SK-N-SH (cell line): ENCODE data around the gene IGFBP3.

Source experiments
- CHD2 ChIP-seq: fragments of 150-350 bp; IDR thresholded peaks from 2 replicates; pipeline ENCODE4 v1.6.1; 2018; ENCODE audit warnings: low read length; ENCODE audit not compliant: partially characterized antibody
- ELF1 ChIP-seq: IDR thresholded peaks from 2 replicates; pipeline ENCODE4 v1.4.0; 2012
- EZH2phosphoT487 ChIP-seq: fragments of 200-600 bp; sonication (generic); IDR thresholded peaks from 2 replicates; pipeline ENCODE4 v1.6.1; 2017; ENCODE audit warnings: low read depth, mixed run types, mild to moderate bottlenecking, antibody characterized with exemption, moderate library complexity, borderline replicate concordance
- NFIC ChIP-seq: IDR thresholded peaks from 2 replicates; pipeline ENCODE4 v1.4.0; 2012; ENCODE audit warnings: borderline replicate concordance
- NRF1 ChIP-seq: IDR thresholded peaks from 2 replicates; pipeline ENCODE4 v1.6.1; 2012; ENCODE audit warnings: low read depth, mild to moderate bottlenecking, low read length
- POLR2AphosphoS5 ChIP-seq: IDR thresholded peaks from 2 replicates; pipeline ENCODE4 v1.6.1; 2012; ENCODE audit warnings: low read depth, low read length
- RCOR1 ChIP-seq: fragments of 150-350 bp; IDR thresholded peaks from 2 replicates; pipeline ENCODE4 v1.6.1; 2017; ENCODE audit warnings: antibody characterized with exemption, low read length
- RFX5 ChIP-seq: IDR thresholded peaks from 2 replicates; pipeline ENCODE4 v1.6.1; 2012; ENCODE audit warnings: mild to moderate bottlenecking, improper control_type of control experiment, low read length
- SMC3 ChIP-seq: IDR thresholded peaks from 2 replicates; pipeline ENCODE4 v1.6.1; 2012; ENCODE audit warnings: low read depth, low read length, improper control_type of control experiment
- TF ChIP-seq, protein P1 (sequence below): fragments of 150-350 bp; IDR thresholded peaks from 2 replicates; pipeline ENCODE4 v1.6.1; 2017; ENCODE audit warnings: antibody characterized with exemption, low read length, low read depth, borderline replicate concordance
- TF ChIP-seq, protein P2 (sequence below): fragments of 200-600 bp; sonication (generic); IDR thresholded peaks from 2 replicates; pipeline ENCODE4 v1.6.1; 2017; ENCODE audit warnings: antibody characterized with exemption, mild to moderate bottlenecking, moderate library complexity
- TF ChIP-seq, protein P3 (sequence below): IDR thresholded peaks from 2 replicates; pipeline ENCODE4 v1.4.0; 2012; ENCODE audit warnings: low read depth
- TF ChIP-seq, protein P4 (sequence below): fragments of 150-350 bp; IDR thresholded peaks from 2 replicates; pipeline ENCODE4 v1.6.1; 2016; ENCODE audit warnings: mild to moderate bottlenecking, low read depth, low read length

DNA sequence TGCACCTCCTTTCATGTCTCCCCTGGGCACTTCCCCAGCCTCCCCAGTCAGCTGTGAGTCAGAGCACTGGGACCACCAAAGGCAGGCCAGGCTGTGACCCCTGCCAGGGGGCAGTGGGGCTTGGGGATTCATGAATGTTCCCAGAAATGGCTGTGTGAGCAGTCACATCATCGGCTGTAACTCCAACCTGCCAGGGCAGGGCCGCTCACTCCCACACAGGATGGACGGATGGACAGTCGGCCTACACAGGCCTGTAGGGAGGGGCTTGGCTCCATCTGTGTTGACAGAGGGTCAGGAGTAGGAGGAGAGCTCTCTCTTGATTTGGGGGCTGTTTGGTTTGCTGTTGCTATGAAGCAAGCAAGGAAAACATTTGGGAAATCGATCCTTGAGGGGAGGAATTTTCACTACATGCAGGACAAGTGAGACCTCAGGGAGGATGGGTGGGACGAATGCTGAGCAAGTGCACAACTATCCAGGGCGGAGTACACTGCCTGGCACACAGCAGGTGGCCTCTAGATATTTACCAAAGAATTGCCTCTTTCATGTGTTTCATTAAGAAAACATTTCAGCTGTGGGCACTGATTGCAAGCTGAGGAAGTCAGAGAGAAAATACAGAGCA, 35.7 kb downstream of the IGFBP3 start:
- TF ChIP-seq SMC3 (no peak), RFX5 (no peak), CHD2 (no peak), ELF1 (no peak), RCOR1 (no peak), POLR2AphosphoS5 (no peak), NRF1 (no peak), NFIC (no peak), EZH2phosphoT487 (no peak)
- TF ChIP-seq, protein P1, sequence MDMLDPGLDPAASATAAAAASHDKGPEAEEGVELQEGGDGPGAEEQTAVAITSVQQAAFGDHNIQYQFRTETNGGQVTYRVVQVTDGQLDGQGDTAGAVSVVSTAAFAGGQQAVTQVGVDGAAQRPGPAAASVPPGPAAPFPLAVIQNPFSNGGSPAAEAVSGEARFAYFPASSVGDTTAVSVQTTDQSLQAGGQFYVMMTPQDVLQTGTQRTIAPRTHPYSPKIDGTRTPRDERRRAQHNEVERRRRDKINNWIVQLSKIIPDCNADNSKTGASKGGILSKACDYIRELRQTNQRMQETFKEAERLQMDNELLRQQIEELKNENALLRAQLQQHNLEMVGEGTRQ: no peak
- TF ChIP-seq, protein P2, sequence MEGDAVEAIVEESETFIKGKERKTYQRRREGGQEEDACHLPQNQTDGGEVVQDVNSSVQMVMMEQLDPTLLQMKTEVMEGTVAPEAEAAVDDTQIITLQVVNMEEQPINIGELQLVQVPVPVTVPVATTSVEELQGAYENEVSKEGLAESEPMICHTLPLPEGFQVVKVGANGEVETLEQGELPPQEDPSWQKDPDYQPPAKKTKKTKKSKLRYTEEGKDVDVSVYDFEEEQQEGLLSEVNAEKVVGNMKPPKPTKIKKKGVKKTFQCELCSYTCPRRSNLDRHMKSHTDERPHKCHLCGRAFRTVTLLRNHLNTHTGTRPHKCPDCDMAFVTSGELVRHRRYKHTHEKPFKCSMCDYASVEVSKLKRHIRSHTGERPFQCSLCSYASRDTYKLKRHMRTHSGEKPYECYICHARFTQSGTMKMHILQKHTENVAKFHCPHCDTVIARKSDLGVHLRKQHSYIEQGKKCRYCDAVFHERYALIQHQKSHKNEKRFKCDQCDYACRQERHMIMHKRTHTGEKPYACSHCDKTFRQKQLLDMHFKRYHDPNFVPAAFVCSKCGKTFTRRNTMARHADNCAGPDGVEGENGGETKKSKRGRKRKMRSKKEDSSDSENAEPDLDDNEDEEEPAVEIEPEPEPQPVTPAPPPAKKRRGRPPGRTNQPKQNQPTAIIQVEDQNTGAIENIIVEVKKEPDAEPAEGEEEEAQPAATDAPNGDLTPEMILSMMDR: no peak
- TF ChIP-seq, protein P3, sequence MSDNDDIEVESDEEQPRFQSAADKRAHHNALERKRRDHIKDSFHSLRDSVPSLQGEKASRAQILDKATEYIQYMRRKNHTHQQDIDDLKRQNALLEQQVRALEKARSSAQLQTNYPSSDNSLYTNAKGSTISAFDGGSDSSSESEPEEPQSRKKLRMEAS: no peak
- TF ChIP-seq, protein P4, sequence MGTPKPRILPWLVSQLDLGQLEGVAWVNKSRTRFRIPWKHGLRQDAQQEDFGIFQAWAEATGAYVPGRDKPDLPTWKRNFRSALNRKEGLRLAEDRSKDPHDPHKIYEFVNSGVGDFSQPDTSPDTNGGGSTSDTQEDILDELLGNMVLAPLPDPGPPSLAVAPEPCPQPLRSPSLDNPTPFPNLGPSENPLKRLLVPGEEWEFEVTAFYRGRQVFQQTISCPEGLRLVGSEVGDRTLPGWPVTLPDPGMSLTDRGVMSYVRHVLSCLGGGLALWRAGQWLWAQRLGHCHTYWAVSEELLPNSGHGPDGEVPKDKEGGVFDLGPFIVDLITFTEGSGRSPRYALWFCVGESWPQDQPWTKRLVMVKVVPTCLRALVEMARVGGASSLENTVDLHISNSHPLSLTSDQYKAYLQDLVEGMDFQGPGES: no peak
